Keratinocyte (primary cell): ENCODE measurements around the gene REELD1.

Experiments used
- CTCF ChIP-seq, 3 experiments: IDR thresholded peaks in 1 of 3; conservative IDR thresholded peaks in 1 of 3; optimal IDR thresholded peaks in 1 of 3; 2 replicates in 2 of 3; 3 replicates in 1 of 3; pipeline versions ENCODE3 to v1.5.1; 2011; ENCODE audit warnings: low read length in 3 of 3, mild to moderate bottlenecking in 3 of 3, moderate library complexity in 2 of 3, control low read depth in 1 of 3, inconsistent platforms in 1 of 3; ENCODE audit not compliant: insufficient read depth in 2 of 3; ENCODE audit errors: extremely low read depth in 1 of 3
- EZH2 ChIP-seq: IDR thresholded peaks from one replicate; pipeline ENCODE4 v1.6.1; 2012; ENCODE audit warnings: inconsistent platforms, mild to moderate bottlenecking, low read length, moderate library complexity

GRCh38 chr4:146232131-146232722, 17.9 kb downstream of the REELD1 start:
- TF ChIP-seq CTCF (optimal IDR thresholded peaks at IDR 0.05 in 1 of 3, IDR thresholded peaks at IDR 0.05 in 1 of 3, conservative IDR thresholded peaks at IDR 0.05 in 1 of 3; ENCODE audit: extremely low read depth in 1 of 3, insufficient read depth in 2 of 3, low read length in 3 of 3) (no peak), EZH2 (no peak)
